Measurements from ENCODE around the gene OBSCN.

Gene OBSCN

DNA sequence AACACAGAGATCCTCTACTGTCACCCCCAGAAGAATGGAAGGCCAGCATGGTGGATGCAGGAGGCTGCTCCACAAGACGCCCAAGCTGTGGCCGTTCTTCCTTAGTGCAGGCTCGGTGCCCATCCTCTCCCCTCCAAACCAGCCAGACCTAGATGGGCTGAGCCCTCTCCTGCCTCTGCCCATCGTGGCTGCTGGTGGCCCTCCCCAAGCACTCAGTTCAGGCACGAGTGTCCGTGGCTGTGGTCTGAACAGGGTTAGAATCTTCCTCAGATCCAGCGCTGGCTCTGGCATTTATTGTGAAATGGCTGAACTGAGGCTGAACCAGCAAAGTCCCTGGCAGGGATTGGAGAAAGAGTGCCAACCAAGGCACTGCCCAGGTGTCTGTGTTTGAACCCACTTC is 139.3 kb downstream of the OBSCN start:
- no peak for DNase-seq

DNA sequence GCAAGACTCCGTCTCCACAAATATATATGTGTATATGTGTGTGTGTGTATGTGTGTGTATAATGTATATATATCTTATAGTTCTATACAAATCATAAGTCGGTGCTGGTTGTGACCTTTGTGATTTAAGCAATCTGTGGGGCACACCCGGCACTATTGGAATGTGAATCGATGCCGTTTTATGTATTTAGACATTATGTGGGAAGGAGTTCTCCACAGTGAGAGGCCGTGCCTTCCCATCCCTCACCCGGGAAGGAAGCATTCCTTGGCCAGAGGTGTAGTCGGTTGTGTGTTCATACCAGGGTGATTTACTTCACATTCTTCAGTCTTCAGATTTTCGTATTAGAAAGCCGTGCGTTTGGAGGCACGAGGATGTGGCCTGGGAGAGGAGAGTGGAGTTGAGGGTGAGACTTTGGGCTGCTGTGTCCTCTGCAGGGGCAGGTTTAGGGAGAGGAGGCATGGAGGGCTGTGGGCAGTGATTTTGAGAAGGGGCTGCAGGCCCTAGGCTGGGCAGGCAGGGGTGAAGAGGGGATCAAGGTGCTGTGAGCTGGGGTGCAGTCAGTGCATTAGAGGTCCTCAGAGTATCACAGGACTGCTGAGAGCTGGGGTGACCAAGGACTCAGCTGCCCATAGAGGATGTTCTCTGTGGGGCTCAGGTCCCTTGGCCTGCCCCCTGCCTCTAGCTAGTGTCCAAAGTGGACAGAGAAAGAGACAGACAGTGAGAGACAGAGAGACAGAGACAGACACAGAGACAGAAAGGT is 141.0 kb downstream of the OBSCN start:
- DNase-seq: no peak

DNA sequence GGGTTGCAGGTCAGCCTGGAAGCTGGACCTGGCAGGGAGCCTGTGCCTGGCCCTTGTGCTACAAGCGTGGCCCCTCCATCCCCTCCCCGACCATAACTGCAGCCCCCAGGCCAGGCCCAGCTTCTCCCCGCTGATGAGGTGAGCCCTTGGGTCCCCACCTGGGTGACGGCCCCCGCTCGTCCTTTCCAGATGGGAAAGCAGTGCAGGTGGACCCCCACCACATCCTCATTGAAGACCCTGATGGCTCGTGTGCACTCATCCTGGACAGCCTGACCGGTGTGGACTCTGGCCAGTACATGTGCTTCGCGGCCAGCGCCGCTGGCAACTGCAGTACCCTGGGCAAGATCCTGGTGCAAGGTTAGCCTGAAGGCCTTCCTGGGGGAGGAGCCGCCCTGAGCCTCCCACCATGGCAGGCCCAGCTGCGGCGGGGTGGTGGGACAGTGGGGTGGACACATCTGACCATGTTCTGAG is 141.9 kb downstream of the OBSCN start:
- no peak for DNase-seq

DNA sequence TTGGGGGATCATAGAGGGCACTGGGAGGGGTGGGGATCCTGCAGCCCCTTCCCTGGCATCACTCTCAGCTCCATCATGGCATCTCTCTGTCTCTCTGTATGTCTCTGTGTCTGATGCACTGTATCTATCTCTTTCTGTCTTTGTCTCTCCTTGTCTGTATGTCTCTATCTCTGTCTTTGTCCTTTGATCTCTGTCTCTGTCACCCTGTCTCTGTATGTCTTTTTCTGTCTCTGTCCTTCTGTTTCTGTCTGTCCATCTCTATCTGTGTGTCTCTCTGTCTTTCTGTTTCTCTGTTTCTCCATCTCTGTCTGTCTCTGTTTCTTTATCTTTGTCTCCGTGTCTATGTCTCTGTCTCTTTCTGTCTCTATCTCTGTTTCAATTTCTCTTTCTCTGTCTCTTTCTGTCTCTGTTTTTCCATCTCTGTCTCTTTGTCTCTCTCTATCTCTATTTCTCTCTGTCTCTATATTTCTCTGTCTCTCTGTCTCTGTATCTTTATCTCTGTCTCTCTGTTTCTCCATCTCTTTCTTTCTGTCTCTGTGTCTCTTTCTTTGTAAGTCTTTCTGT is 142.4 kb downstream of the OBSCN start:
- no peak for DNase-seq

DNA sequence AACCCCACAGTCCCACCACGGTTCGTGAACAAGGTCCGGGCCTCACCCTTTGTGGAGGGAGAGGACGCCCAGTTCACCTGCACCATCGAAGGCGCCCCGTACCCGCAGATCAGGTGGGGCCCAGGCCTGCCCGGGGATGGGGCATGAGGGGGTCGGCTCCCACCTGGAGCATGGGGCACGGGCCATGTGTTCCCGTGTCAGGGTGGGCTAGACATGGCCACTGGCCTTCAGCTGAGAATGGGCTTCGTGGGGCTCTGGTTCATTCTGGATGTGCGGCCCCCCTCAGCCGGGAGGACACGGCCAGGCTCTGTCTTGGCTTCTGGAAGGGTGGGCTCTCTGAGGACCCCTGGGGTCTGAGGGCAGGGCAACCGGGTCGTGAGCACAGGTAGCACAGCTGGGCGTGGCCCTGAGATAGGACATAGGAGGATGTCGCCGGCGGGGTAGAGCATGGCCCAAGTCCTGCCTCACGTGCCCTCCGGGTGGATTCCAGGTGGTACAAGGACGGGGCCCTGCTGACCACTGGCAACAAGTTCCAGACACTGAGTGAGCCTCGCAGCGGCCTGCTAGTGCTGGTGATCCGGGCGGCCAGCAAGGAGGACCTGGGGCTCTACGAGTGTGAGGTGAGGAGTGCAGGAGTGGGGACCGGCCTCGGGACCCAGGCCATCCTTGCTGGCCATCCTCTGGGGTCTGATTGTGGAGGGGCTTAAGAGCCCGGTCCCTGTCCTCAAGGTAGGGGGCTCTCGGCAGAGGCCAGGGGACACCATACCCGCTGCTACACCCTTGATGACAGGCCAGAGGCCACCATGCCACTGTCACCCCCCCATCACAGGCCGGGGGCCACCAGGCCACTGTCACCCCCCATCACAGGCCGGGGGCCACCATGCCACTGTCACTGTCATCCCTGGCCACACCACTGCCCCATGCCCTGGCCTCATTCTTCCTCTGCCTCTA is 143.3 kb downstream of the OBSCN start:
- DNase-seq: no peak

- no peak for DNase-seq
Measured at GRCh38 chr1:228351850-228352249, 144.0 kb downstream of the OBSCN start.

DNA sequence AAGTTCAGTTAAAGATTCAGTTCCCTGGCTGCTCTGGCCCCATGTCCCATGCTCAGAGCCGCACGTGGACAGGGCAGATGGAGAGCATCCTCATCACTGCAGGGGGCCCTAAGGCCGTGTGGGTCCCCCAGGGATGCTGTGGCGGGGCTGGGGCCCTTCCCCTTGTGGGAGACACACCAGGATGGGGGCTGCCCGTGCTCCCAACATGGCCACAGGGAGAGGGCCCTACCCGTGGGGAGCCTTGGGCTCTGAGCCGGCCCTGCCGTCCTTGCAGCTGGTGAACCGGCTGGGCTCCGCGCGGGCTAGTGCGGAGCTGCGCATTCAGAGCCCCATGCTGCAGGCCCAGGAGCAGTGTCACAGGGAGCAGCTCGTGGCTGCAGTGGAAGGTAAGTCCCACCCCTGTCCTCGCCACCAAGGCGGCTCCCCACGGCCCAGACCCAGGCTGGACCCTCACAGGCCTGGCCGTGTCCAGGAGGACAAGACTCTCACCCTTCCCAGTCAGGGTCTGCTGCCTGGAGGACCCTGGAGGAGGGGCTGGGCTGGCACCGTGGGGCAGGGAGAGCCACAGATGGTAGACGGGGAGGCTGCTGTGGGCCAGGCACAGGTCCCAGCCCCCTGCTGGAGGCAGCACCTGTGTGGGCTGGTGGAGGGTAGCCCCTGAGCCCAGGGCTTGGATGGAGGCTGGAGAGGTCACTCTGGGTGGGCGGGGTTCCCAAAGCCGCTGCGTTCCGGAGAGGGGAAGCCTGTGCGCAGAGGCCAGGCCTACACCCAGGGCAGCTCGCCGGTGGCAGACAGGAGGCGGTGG is 145.0 kb downstream of the OBSCN start:
- no peak for DNase-seq

DNA sequence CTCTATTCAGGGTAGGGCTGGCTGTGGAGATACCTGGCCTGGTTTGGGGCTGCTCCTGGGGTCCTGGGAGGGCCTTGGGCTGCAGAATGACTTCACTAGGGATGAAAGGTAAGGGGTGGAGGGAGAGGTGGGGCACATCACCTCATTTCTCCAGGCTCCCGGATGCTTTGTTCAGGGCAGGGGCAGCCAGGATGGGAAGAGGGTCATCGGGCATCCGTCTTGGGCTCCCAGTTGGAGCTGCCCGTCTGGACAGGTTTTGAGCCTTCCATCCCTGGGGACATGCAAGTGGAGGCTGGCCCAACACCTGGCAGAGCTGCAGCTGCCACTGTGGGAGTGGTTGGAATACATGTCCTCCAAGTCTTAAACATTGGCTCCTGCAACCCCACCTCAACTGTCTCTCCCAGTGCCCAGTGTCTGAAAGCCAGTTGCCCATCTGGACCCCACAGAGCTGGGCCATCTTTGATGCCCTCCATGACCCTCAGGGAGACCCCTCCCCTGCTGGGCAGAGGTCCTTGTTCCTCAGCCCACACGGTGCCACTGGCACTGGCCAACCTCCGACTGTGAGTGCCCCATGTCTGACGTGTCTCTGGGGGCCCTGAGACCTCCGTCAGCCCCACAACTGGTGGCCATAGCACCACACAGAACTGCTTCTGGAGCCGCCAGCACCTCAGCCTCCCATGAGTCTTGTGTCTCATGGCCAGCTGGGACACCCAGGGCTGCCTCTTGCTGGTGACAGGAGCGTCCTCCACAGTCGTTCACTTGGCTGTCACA is 145.9 kb downstream of the OBSCN start:
- no peak for DNase-seq

- no peak for DNase-seq
Measured at GRCh38 chr1:228354390-228355320, 146.8 kb downstream of the OBSCN start.

GRCh38 chr1:228356897-228357680 is 149.2 kb downstream of the OBSCN start:
- no peak for DNase-seq

GRCh38 chr1:228358039-228358763 is 150.4 kb downstream of the OBSCN start:
- DNase-seq: no peak

GRCh38 chr1:228358764-228359612 is 151.1 kb downstream of the OBSCN start:
- no peak for DNase-seq

GRCh38 chr1:228359613-228360532 is 152.0 kb downstream of the OBSCN start:
- no peak for DNase-seq

DNA sequence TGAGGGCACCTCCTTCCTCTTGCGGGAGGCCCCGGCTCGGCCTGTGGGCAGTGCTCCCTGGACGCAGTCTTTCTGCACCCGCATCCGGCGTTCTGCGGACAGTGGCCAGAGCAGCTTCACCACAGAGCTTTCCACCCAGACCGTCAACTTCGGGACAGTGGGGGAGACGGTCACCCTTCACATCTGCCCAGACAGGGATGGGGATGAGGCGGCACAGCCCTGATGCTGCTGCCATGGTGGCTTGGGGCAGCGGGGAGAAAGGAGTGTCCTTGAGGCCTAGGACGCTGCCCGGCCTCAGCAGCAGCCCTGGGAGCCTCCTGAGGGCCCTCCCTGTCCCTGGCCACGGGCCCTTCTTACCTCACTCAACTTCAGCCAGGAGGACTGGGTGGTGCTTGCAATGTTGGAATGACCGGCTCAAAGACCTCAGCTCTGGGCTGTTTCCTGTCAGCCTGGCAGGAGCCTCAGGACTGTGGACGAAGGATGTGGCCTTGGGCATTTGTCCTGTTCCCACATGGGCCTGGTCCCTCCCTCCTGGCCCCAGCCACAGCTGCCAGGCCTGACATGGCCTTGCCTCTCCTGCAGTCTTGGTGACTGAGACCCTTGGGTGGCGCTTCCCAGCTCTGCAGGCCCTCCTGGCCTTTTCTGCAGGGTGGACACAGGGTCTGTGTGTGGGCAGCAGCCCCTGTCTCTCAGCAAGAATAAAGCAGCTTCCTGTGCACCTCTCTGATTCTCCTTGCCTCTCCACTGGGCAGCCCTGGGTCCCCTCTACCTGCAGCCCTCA is 152.9 kb downstream of the OBSCN start:
- no peak for DNase-seq

- no peak for DNase-seq
Measured at GRCh38 chr1:228361314-228362140, 153.7 kb downstream of the OBSCN start.
